ENCODE results near the gene PUS3.
"Not testable (repeated sequence)": the region's sequence is repeated elsewhere in the genome, so short reads cannot be mapped to it uniquely, and the experiment has no call there.

PUS3 gene

GRCh38 chr11:125914601-125915000 lies 11.6 kb upstream of the PUS3 start:
- not testable (repeated sequence) for DNase-seq

- no peak for DNase-seq
Observed at GRCh38 chr11:125910226-125910849, 7.3 kb upstream of the PUS3 start.

GRCh38 chr11:125904678-125905077 lies 1.7 kb upstream of the PUS3 start:
- DNase-seq, result no peak

- DNase-seq, result no peak
Observed at GRCh38 chr11:125903711-125904659, 979 bp upstream of the PUS3 start, which contains the start of gene DDX25. TSS of gene DDX25 (plus strand) at chr11:125904508. CDS start at chr11:125904518, 10 bp downstream.

- DNase-seq, result no peak
Observed at GRCh38 chr11:125902277-125902926, 604 bp downstream of the PUS3 start.

- no peak for DNase-seq
Observed at GRCh38 chr11:125901872-125902271, 1.1 kb downstream of the PUS3 start.

- no peak for DNase-seq
Observed at GRCh38 chr11:125892994-125893393, 10.0 kb downstream of the PUS3 start.

GRCh38 chr11:125892071-125892470 lies 10.9 kb downstream of the PUS3 start:
- no peak for DNase-seq

GRCh38 chr11:125890447-125891100 lies 12.4 kb downstream of the PUS3 start:
- no peak for DNase-seq

GRCh38 chr11:125887373-125888324 lies 15.4 kb downstream of the PUS3 start, which contains the start of gene HYLS1:
TSS of gene HYLS1 (plus strand) at chr11:125887668. CDS start at chr11:125899369, 11,701 bp downstream.
- DNase-seq, result peak; percentile 95

GRCh38 chr11:125886997-125887372 lies 16.0 kb downstream of the PUS3 start:
- DNase-seq, result peak; percentile 42

GRCh38 chr11:125883375-125883774 lies 19.6 kb downstream of the PUS3 start:
- no peak for DNase-seq

GRCh38 chr11:125881291-125881690 lies 21.7 kb downstream of the PUS3 start:
- DNase-seq, result no peak

- peak; percentile 42 for DNase-seq
Observed at GRCh38 chr11:125874556-125875124, 28.4 kb downstream of the PUS3 start.

- DNase-seq, result no peak
Observed at GRCh38 chr11:125873881-125874555, 29.0 kb downstream of the PUS3 start.

- DNase-seq, result no peak
Observed at GRCh38 chr11:125872138-125872491, 30.9 kb downstream of the PUS3 start.

- DNase-seq, result peak; percentile 20
Observed at GRCh38 chr11:125871391-125872137, 31.4 kb downstream of the PUS3 start.

GRCh38 chr11:125869521-125869920 lies 33.5 kb downstream of the PUS3 start:
- DNase-seq, result no peak

GRCh38 chr11:125865354-125865753 lies 37.7 kb downstream of the PUS3 start:
- DNase-seq, result not testable (repeated sequence)

GRCh38 chr11:125862786-125863185 lies 40.2 kb downstream of the PUS3 start:
- not testable (repeated sequence) for DNase-seq

Data from stimulated activated CD4-positive, alpha-beta T cell treated with anti-CD3 and anti-CD28 coated beads, Interleukin-1b, Interleukin-23, amount 100 ng/mL, for 48 hours (primary cell).